Astrocyte (in vitro differentiated cells and primary cell): ENCODE results near the gene COL19A1. TPM values are rescaled to one million over a fixed set of nuclear protein-coding genes. Genes with fewer than 3 reads are reported as not detected.
"Not testable (repeated sequence)": the region's sequence is repeated elsewhere in the genome, so short reads cannot be mapped to it uniquely, and the experiment has no call there.

ENCODE experiments used
- DNase-seq: peaks from one replicate; pipeline ENCODE4 v3.0.0-alpha.2; 2010; ENCODE audit warnings: low read depth
- FAIRE-seq: peaks from 2 replicates; lab custom pipeline; 2011; peaks lifted over from hg19 to GRCh38; lab: Jason Lieb, UNC
- H2AFZ ChIP-seq: 2 replicates; pipeline ENCODE4 v1.6.0; 2012; ENCODE audit warnings: low read depth, low read length, inconsistent platforms
- H3K27ac ChIP-seq: 2 replicates; pipeline ENCODE4 v1.5.1; 2011; ENCODE audit warnings: low read depth, low read length, inconsistent platforms
- H3K27me3 ChIP-seq: 2 replicates; pipeline ENCODE4 v1.6.0; 2011; ENCODE audit warnings: low read length, inconsistent platforms; ENCODE audit not compliant: insufficient read depth
- H3K36me3 ChIP-seq: 2 replicates; pipeline ENCODE4 v1.5.1; 2011; ENCODE audit warnings: low read length, inconsistent platforms; ENCODE audit not compliant: insufficient read depth
- H3K4me1 ChIP-seq: 2 replicates; pipeline ENCODE4 v1.5.1; 2011; ENCODE audit warnings: low read length, inconsistent platforms; ENCODE audit not compliant: insufficient read depth
- H3K4me2 ChIP-seq: 2 replicates; pipeline ENCODE4 v1.6.0; 2012; ENCODE audit warnings: low read length, inconsistent platforms
- H3K4me3 ChIP-seq: 2 replicates; pipeline ENCODE4 v1.5.1; 2011; ENCODE audit warnings: low read depth, mild to moderate bottlenecking, low read length, inconsistent platforms; ENCODE audit not compliant: insufficient read depth
- H3K79me2 ChIP-seq: 2 replicates; pipeline ENCODE4 v1.6.0; 2012; ENCODE audit warnings: mild to moderate bottlenecking, low read length, inconsistent platforms; ENCODE audit not compliant: insufficient read depth
- H3K9ac ChIP-seq: 2 replicates; pipeline ENCODE4 v1.6.0; 2012; ENCODE audit warnings: mild to moderate bottlenecking, low read length, inconsistent platforms
- H3K9me3 ChIP-seq: 2 replicates; pipeline ENCODE4 v1.5.1; 2012; ENCODE audit warnings: low read depth, mild to moderate bottlenecking, low read length, inconsistent platforms; ENCODE audit not compliant: insufficient read depth
- H4K20me1 ChIP-seq: 2 replicates; pipeline ENCODE4 v1.6.0; 2012; ENCODE audit warnings: low read length, inconsistent platforms; ENCODE audit not compliant: insufficient read depth
- H3K27ac Mint-ChIP-seq: one replicate; pipeline ENCODE4 v1.8.0; 2021; ENCODE audit warnings: mild to moderate bottlenecking, mixed read lengths; ENCODE audit not compliant: unreplicated experiment
- H3K27me3 Mint-ChIP-seq: one replicate; pipeline ENCODE4 v1.8.0; 2021; ENCODE audit warnings: low read depth, mixed read lengths; ENCODE audit not compliant: unreplicated experiment
- H3K36me3 Mint-ChIP-seq: one replicate; pipeline ENCODE4 v1.8.0; 2021; ENCODE audit warnings: low read depth, mixed read lengths; ENCODE audit not compliant: unreplicated experiment
- H3K4me1 Mint-ChIP-seq: one replicate; pipeline ENCODE4 v1.8.0; 2021; ENCODE audit warnings: low read depth, mixed read lengths; ENCODE audit not compliant: unreplicated experiment
- H3K4me3 Mint-ChIP-seq: one replicate; pipeline ENCODE4 v1.8.0; 2021; ENCODE audit warnings: mild to moderate bottlenecking, moderate library complexity, mixed read lengths; ENCODE audit not compliant: unreplicated experiment
- H3K9me3 Mint-ChIP-seq: one replicate; pipeline ENCODE4 v1.8.0; 2021; ENCODE audit warnings: mild to moderate bottlenecking, mixed read lengths; ENCODE audit not compliant: unreplicated experiment
- EZH2 ChIP-seq: IDR thresholded peaks from 2 replicates; pipeline ENCODE4 v1.6.1; 2012; ENCODE audit warnings: mild to moderate bottlenecking, low read length, inconsistent platforms; ENCODE audit not compliant: insufficient read depth
- total RNA-seq: library from RNA; stranded (reverse); gene quantifications from 2 replicates; pipeline ENCODE4 v1.2.1, GENCODE V29; 2021
- TF ChIP-seq, protein P1 (sequence below): IDR thresholded peaks from 2 replicates; pipeline ENCODE4 v1.5.1; 2011; ENCODE audit warnings: low read depth, mild to moderate bottlenecking, inconsistent platforms, low read length, moderate library complexity; ENCODE audit not compliant: insufficient read depth

Gene COL19A1
- total RNA-seq, 1 donor from 2014 or later, result 0.18 TPM

DNA sequence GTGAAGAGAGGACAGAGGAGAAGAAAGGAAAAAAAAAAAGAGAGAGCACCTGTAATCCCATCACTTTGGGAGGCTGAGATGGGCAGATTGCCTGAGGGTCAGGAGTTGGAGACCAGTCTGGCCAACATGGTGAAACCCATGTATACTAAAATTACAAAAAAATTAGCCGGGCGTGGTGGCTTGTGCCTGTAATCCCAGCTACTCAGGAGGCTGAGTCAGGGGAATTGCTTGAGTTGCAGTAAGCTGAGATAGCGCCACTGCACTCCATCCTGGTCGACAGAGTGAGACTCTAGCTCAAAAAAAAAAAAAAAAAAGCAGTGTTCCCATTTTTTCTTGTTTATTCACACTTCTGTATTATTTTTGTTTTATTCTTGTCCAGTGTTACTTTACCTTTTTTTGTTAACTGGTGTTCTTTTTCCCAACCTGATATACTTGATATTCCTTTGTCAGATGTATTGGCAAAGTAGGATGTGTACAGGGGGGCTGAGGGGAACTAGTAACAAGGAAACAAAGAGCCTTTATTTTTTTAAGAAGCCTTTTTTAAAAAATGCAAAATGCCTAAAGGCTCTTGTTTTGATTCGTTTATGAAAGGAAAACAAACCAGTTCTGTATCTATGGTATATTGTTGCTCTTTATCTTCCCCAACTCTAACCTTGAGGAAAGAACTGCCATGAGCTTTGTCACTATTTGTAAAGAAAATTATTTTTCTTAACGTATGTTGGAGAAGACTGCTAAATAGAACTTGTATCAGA is 22.3 kb downstream of the COL19A1 start:
- Mint-ChIP-seq H3K36me3 (no peaks in the 10 kb centered on the region), H3K9me3 (peaks cover 7% of the 10 kb centered on the region), H3K27me3 (no peaks in the 10 kb centered on the region), H3K4me1 (peaks cover 8% of the 10 kb centered on the region), H3K27ac (no peak overlapping the region), H3K4me3 (no peak overlapping the region)
- no peaks in the 10 kb centered on the region for H3K9me3 ChIP-seq
- no peaks in the 10 kb centered on the region for H4K20me1 ChIP-seq
- no peak for DNase-seq
- H3K9ac ChIP-seq, result no peak overlapping the region
- H3K4me2 ChIP-seq, result no peak overlapping the region
- no peak overlapping the region for H3K4me3 ChIP-seq
- H3K27me3 ChIP-seq, result no peaks in the 10 kb centered on the region
- H3K4me1 ChIP-seq, result no peaks in the 10 kb centered on the region
- H3K79me2 ChIP-seq, result no peaks in the 10 kb centered on the region
- no peak for TF ChIP-seq EZH2
- TF ChIP-seq, protein P1, sequence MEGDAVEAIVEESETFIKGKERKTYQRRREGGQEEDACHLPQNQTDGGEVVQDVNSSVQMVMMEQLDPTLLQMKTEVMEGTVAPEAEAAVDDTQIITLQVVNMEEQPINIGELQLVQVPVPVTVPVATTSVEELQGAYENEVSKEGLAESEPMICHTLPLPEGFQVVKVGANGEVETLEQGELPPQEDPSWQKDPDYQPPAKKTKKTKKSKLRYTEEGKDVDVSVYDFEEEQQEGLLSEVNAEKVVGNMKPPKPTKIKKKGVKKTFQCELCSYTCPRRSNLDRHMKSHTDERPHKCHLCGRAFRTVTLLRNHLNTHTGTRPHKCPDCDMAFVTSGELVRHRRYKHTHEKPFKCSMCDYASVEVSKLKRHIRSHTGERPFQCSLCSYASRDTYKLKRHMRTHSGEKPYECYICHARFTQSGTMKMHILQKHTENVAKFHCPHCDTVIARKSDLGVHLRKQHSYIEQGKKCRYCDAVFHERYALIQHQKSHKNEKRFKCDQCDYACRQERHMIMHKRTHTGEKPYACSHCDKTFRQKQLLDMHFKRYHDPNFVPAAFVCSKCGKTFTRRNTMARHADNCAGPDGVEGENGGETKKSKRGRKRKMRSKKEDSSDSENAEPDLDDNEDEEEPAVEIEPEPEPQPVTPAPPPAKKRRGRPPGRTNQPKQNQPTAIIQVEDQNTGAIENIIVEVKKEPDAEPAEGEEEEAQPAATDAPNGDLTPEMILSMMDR, result no peak
- no peaks in the 10 kb centered on the region for H3K36me3 ChIP-seq
- H2AFZ ChIP-seq, result no peak overlapping the region
- H3K27ac ChIP-seq, result no peak overlapping the region
- FAIRE-seq, result no peak

DNA sequence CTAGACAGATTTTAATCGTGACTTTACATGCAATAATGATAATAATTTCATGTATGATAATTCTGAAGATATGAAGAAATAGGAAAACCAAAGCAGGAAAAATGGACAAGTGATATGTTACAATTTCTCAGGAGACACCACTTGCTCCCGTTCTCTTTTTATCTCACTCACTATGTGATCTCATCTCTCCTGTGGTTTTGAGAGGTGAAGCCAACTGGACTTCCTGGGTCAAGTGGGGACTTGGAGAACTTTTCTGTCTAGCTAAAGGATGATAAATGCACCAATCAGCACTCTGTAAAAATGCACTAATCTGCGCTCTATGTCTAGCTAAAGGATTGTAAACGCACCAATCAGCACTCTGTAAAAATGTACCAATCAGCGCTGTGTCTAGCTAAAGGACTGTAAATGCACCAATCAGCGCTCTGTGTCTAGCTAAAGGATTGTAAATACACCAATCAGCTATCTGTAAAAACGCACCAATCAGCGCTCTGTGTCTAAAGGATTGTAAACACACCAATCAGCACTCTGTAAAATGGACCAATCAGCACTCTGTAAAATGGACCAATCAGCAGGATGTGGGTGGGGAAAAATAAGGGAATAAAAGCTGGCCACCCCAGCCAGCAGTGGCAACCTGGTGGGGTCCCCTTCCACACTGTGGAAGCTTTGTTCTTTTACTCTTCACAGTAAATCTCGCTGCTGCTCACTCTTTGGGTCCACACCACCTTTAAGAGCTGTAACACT is 23.0 kb downstream of the COL19A1 start:
- not testable (repeated sequence) for H3K4me3 ChIP-seq, H3K36me3 Mint-ChIP-seq, H3K79me2 ChIP-seq, H3K9me3 Mint-ChIP-seq, FAIRE-seq, H3K27me3 ChIP-seq, H3K4me3 Mint-ChIP-seq, H3K9ac ChIP-seq, H3K36me3 ChIP-seq, DNase-seq, H3K27me3 Mint-ChIP-seq, H3K9me3 ChIP-seq, H3K27ac Mint-ChIP-seq, H3K27ac ChIP-seq, H3K4me1 ChIP-seq, H3K4me2 ChIP-seq, H2AFZ ChIP-seq, H3K4me1 Mint-ChIP-seq, H4K20me1 ChIP-seq

DNA sequence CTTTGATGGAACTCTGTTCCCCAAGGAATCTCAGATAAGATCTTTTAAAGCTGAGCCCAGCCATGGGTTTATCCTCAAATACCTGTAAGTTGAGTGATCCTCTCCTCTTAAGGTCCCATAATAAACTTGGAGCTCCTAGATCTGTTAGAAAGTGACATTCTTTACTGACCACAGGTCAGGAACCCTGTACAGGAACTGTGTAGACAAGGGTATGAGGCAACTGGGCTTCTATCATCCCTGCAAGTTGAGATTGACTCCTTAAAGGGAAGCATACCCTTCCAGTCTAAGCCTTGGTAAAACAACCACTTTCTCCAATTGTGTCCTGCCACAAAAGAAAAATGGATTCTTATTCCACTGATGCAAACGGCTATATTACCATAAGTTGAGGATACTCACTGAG is 26.2 kb downstream of the COL19A1 start:
- not testable (repeated sequence) for H3K27ac Mint-ChIP-seq, H3K9me3 Mint-ChIP-seq, H3K4me1 ChIP-seq, H3K27me3 Mint-ChIP-seq, FAIRE-seq, H3K9ac ChIP-seq, H4K20me1 ChIP-seq, H3K27me3 ChIP-seq, H3K36me3 Mint-ChIP-seq, DNase-seq, H2AFZ ChIP-seq, H3K79me2 ChIP-seq, H3K4me2 ChIP-seq, H3K27ac ChIP-seq, H3K9me3 ChIP-seq, H3K36me3 ChIP-seq, H3K4me3 ChIP-seq, H3K4me3 Mint-ChIP-seq
- H3K4me1 Mint-ChIP-seq, result peaks cover 12% of the 10 kb centered on the region

DNA sequence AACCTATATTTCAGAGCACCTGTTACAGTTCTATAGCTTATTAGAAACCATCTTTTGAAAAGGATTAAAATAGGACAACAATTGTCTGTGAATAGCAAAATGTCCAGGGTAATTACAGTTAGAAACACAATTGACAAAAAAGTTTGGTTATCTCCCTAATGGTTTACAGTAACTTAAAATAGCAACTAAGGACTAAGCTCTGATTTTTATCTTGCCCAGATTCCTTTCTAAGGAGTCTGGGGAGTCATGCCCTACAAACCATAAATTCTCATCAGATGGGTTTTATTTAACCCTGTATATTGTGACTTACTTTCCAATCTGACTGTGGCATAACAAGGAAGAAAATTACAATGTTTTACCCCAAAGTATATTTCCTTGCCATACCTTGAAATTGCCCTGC is 26.9 kb downstream of the COL19A1 start:
- not testable (repeated sequence) for H3K27ac ChIP-seq, H3K9me3 Mint-ChIP-seq, H3K4me1 ChIP-seq, H3K4me2 ChIP-seq, DNase-seq, FAIRE-seq, H3K79me2 ChIP-seq, H3K9ac ChIP-seq, H3K4me3 ChIP-seq, H3K27me3 Mint-ChIP-seq, H3K27me3 ChIP-seq, H3K4me3 Mint-ChIP-seq, H3K36me3 Mint-ChIP-seq, H3K9me3 ChIP-seq, H2AFZ ChIP-seq, H3K27ac Mint-ChIP-seq, H3K36me3 ChIP-seq, H4K20me1 ChIP-seq
- H3K4me1 Mint-ChIP-seq, result peaks cover 12% of the 10 kb centered on the region
